HG02759 (cell line): ENCODE results near the gene GRM7.

Experiments
- ATAC-seq: cut with Tn5 transposase; IDR thresholded peaks from one replicate; pipeline ENCODE4 v1.9.1; 2021; ENCODE audit warnings: mild to moderate bottlenecking, moderate library complexity; ENCODE audit not compliant: unreplicated experiment

Gene GRM7

DNA sequence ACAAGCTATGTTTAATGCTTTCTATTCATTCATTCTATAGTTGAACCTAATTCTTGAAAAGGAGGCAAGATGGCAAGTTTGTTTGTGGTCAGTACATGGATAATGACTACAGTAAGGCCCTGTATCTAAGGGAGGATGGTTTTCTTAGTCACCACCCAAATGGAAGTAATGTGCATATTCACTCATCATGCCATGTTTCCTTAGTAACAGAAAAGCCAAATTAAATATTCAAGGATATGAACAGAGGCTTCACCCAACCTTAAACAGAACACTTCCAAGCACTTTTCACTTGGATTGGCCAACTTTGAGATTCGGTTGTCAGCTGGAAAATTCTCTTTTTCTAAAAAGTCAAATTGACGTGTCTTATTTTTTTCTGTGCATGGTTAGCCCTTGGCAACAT is 835.4 kb downstream of the GRM7 start:
- ATAC-seq, result no peak

- no peak for ATAC-seq
Observed at GRCh38 chr3:7697548-7697947, 836.6 kb downstream of the GRM7 start.

- ATAC-seq, result no peak
Observed at GRCh38 chr3:7700539-7700938, 839.6 kb downstream of the GRM7 start.

DNA sequence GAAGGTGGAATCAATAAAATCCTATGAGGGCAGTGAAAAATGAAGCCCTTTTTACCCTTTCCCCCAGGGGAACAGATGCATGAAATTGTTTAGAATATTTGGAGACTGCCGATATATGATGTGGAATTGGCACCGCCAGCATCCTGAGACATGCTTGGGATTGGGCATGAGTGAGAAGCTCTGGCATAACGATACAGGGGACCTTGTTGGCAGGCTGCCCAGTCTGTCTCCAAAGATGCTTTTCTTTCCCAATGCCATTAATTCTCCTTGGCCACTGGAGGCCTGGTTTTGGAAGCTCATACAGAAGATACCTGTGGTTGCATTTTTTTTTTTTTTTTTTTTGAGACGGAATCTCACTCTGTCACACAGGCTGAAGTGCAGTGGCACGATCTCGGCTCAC is 840.1 kb downstream of the GRM7 start:
- no peak for ATAC-seq

GRCh38 chr3:7707187-7707586 is 846.3 kb downstream of the GRM7 start:
- no peak for ATAC-seq

- ATAC-seq, result no peak
Observed at GRCh38 chr3:7709376-7710082, 848.6 kb downstream of the GRM7 start.

DNA sequence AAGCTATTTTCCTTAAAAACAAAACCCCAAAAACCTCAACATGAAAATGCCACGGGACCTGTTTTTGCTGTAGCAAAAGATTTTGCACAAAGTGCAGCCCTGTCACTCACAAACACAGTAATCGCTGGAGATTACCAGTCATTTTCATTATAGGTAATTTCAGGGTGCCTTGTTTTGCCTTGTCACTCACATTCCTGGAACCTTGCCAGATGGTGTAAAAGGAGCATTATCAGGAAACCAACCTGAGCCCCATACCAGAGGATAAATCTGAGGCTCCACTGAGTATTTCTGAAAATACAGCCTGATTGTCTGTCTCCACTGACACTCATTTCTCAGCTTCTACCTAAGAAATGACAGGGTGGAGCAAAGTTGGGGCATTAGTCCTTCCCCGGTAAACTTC is 849.4 kb downstream of the GRM7 start:
- ATAC-seq, result no peak

DNA sequence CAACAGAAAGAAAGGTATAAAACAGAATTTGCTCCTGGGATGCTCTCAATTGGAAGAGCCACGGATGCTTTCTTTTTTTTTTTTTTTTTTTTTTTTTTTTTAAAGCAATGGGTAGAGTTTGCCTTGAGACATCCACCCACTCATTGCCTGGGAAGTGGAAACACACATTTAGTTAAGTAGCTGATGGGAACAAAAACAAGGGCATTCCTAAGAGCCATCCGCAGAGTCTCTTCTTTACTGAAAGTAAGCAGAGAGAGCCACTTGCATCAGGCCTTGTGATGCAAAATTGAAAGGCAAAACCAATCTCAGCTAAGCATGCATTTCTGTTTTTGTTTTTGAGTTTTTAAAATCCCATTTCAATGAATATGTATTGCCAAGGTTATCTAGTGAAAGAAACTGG is 852.8 kb downstream of the GRM7 start:
- ATAC-seq, result no peak

GRCh38 chr3:7720649-7721297 is 859.9 kb downstream of the GRM7 start:
- ATAC-seq, result no peak

GRCh38 chr3:7721869-7722268 is 861.0 kb downstream of the GRM7 start:
- ATAC-seq, result no peak

DNA sequence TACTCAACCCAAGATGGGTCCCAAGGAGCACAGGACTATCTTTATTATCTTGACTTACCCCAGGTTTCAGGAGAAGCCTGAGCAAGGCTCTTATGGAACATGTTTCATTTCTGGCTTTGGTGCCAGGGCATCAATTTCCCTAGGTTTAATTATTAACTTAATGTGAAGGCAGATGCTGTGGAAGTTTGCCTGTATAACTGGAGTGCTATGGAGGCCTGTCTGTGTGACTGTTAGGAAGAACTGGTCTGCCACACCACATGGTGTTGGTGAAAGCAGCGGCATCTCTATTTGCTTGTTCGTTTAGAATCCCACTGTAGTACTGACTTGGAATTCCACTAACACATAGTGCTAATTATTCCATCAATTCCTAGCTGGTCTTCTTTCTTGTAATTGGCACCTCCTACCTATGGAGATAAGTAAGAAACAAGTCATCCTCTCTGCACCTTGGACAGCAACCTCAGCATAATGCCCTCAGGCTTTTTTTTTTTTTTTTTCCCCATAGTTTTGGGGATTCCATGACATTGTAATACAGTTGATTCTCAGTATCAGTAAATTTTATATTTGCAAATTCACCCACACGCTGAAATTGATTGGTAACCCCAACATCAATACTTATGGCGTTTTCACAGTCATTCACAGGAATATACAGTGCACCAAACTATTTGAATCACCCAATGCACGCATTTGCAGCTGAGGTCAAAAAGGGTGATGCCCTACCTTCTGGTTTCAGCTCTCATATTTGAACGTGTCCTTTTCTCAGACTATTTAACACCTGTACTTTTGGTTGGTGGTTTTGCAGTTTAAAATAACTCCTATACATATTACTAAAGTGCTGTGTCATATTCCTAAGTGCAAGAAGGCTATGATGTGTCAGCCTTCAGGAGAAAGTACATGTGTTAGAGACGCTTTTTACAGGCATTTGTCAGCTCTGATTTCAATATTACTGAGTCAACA is 867.9 kb downstream of the GRM7 start:
- no peak for ATAC-seq

DNA sequence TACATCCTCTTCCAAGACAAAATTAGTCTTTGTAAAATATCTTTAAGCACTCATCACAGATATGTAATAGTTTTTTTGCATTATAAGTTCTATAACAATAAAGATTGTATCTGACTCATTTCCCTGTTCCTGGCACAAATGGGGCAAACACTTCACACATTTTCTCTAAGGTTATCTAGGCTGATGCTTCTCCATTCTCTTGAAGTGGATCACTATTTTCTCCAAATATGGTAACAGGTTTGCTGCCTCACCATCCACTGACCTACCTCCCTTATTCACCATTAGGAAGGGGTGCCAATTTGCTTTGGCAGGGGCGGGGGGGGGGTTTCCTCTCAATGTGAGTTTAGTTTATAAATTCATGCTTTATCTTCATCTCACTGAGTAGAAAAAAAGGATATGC is 873.0 kb downstream of the GRM7 start:
- ATAC-seq, result no peak

DNA sequence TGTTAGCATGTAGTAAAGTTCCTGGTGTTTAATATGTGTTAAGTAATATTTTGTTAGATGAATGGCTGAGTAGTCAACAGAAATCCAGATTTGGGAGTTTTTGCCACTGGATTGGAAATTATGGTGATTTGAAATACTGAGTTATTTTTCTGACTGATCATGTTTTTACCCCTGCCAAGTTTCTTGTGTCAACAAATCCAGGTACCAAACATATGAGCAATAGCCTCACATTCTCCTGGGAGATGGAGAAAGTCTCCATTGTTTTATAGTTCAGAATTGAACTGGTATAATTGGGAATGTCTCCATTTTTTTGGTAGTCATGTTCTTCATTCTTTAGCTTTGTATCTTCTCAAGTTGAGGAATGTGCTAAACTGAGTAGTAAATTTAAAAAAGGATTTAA is 873.5 kb downstream of the GRM7 start:
- ATAC-seq, result no peak

- ATAC-seq, result no peak
Observed at GRCh38 chr3:7737263-7737662, 876.3 kb downstream of the GRM7 start.

- ATAC-seq, result no peak
Observed at GRCh38 chr3:7739754-7740153, 878.8 kb downstream of the GRM7 start.

DNA sequence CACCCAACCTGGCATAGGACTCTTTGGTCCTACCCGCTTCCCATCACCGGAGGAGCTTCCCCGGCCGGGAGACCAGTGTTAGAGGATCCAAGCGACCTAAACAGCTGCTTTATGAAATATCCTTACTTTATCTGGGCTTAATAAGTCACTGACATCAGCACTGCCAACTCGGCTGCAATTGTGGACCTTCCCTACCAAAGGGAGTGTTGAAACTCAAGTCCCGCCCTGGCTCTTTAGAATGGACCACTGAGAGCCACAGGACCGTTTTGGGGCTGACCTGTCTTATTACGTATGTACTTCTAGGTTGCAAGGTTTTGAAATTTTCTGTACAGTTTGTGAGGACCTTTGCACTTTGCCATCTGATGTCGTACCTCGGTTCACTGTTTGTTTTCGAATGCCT is 879.5 kb downstream of the GRM7 start:
- no peak for ATAC-seq

DNA sequence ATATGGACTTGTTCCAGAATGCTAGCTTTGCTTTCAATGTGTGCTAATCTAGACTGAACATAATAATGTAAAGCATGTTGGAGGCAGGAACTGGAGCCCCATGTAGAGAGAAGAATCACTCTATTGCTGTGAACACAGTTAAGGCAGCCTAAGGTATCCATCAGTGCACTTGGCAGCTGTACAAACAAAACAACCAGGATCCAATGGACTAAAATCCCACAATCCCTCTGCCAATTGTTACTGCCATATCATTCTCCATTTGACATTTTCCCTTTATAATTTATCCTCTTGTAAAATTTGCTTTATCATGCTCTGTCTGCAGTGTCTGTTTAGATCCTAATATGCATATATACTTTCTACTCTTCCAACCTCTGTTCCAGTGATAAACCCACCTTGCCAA is 883.9 kb downstream of the GRM7 start:
- no peak for ATAC-seq

- no peak for ATAC-seq
Observed at GRCh38 chr3:7745711-7746110, 884.8 kb downstream of the GRM7 start.

DNA sequence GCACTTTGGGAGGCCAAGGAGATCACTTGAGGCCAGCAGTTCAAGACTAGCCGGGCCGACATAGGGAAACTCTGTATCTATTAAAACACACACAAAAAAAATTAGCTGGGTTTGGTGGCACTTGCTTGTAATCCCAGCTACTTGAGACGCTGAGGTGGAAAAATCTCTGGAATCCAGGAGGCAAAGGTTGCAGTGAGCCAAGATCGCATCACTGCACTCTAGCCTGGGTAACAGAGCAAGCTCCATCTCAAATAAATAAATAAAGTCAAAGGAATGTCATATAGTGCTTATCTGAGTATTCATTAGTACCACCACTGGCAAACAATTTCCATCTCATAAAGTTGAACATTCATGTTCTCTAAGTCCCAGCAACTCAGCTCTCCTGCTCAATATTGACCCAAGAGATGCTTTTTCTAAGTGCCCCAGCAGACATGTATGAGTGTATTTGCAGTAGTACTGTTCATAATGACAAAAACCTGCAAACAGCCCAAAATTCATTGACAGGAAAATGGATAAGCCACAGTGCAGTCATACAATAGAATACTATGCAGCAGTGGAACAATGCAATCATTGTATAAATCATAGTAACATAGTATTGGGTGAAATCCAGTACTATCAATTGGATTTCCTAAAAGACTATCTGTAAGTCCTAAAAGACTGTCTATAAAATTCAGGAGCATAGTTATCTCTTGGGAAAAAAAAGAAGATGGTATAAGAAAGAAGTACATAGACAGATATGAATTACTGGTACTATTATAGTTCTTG is 889.2 kb downstream of the GRM7 start:
- ATAC-seq, result no peak

GRCh38 chr3:7752005-7752404 is 891.1 kb downstream of the GRM7 start:
- no peak for ATAC-seq
